Nephron (organoid): ENCODE data around the gene GABRR2.

ENCODE experiments used
- H3K27ac Mint-ChIP-seq, 3 experiments: 2 replicates each; pipeline ENCODE4 v1.8.0; 2020; ENCODE audit warnings: mixed read lengths in 3 of 3, mild to moderate bottlenecking in 2 of 3, moderate library complexity in 1 of 3
- H3K27me3 Mint-ChIP-seq: 2 replicates; pipeline ENCODE4 v1.8.0; 2021; ENCODE audit warnings: low read depth, mild to moderate bottlenecking, moderate library complexity, mixed read lengths
- H3K36me3 Mint-ChIP-seq: 2 replicates; pipeline ENCODE4 v1.8.0; 2020; ENCODE audit warnings: low read depth, mixed read lengths
- H3K4me1 Mint-ChIP-seq: 2 replicates; pipeline ENCODE4 v1.8.0; 2020; ENCODE audit warnings: mixed read lengths
- H3K4me3 Mint-ChIP-seq, 3 experiments: 2 replicates each; pipeline ENCODE4 v1.8.0; 2020; ENCODE audit warnings: mild to moderate bottlenecking in 3 of 3, mixed read lengths in 3 of 3, moderate library complexity in 2 of 3
- H3K9me3 Mint-ChIP-seq: 2 replicates; pipeline ENCODE4 v1.8.0; 2020; ENCODE audit warnings: mixed read lengths
- CTCF ChIP-seq, 3 experiments: fragments of 200-600 bp; sonication (generic); IDR thresholded peaks; one replicate each; pipeline ENCODE4 v1.5.0; 2021; ENCODE audit warnings: antibody characterized with exemption in 3 of 3; ENCODE audit not compliant: unreplicated experiment in 3 of 3

Gene GABRR2

DNA sequence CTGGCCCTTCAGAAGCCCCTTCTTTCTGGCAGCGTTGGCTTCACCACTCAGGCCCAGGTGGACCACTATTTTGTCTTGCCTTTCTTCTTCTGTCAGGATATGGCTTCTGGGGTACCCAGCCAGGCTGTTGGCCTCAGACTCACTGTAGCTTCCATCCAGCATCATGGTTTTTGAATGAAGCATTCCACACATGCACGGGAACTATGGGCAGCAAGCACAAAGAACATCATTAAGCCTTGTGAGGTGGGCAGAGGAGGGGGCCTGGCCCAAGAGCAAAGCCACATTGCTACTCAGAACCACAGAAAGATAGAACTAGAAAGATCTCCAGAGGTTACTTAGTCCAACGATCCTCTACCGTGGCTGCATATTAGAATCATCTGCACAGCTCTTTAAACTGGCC, 57.3 kb downstream of the GABRR2 start:
- no peaks in the 10 kb centered on the region for H3K9me3 Mint-ChIP-seq
- no peak overlapping the region for H3K4me3 Mint-ChIP-seq
- no peaks in the 10 kb centered on the region for H3K27me3 Mint-ChIP-seq
- peaks cover 30% of the 10 kb centered on the region for H3K4me1 Mint-ChIP-seq
- H3K36me3 Mint-ChIP-seq, result no peaks in the 10 kb centered on the region
- H3K27ac Mint-ChIP-seq, result no peak overlapping the region
- TF ChIP-seq CTCF (IDR thresholded peaks at IDR 0.05; ENCODE audit: unreplicated experiment in 3 of 3), result no peak

DNA sequence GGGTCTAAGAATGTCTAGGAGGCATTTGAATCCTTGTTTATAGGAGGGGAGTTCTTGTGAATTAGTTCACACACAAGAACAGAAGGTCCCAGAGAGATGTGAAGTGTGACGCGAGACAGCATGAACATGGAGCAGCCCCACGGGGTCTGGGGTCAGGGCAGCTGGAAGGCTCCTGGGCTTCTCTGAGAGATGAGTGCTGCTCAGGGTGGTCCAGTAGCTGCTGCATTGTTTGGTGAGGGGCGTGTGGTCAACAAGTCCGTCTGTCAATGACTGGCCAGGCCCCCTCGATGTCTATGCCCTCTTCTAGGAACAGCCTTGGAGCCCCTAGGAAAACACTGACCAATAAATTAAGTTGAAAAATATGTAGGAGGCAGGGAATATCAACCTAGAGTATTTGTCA, 57.8 kb downstream of the GABRR2 start:
- H3K36me3 Mint-ChIP-seq, result no peaks in the 10 kb centered on the region
- no peak overlapping the region for H3K4me3 Mint-ChIP-seq
- H3K9me3 Mint-ChIP-seq, result no peaks in the 10 kb centered on the region
- H3K27ac Mint-ChIP-seq, result no peak overlapping the region
- no peaks in the 10 kb centered on the region for H3K27me3 Mint-ChIP-seq
- TF ChIP-seq CTCF (IDR thresholded peaks at IDR 0.05; ENCODE audit: unreplicated experiment in 3 of 3), result no peak
- H3K4me1 Mint-ChIP-seq, result peaks cover 31% of the 10 kb centered on the region

DNA sequence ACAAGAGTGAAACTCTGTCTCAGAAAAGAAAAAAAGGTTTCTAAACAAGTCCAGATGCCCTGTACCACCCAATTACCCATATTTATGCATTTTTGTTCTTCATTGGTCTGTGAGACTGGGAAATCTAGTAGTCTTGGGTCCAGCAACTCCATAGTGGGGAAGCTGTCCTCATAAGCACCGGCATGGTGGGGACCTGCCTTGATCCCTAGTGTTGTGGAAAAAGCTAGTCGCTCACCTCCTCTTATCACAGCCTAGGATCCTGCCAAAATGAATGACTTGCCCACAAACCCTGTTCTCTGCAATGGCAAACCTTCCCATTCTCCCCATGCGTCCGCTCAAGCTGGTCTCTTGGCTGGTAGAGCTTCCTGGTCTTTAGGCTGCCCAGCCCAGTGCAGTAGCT, 59.7 kb downstream of the GABRR2 start:
- no peaks in the 10 kb centered on the region for H3K9me3 Mint-ChIP-seq
- H3K4me1 Mint-ChIP-seq, result peaks cover 27% of the 10 kb centered on the region

DNA sequence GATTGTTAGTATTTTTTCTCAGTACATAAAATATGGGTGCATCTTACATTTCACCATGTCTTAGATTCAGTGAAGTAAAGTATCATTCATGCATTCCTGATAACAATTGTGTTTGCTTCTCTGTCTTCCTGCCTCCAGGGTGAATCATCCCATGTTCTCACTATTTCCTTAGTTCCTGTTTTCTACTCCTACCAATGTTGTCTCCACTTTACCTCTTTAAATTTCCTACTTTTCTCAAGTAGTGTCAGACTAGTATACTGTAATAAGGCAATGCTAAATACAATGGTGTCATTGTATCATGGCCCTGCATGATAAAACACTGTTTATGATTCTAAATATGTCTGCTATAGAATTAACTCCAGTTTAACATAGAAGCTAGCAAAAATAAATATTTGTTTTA, 60.5 kb downstream of the GABRR2 start:
- no peaks in the 10 kb centered on the region for H3K9me3 Mint-ChIP-seq
- H3K4me1 Mint-ChIP-seq, result peaks cover 27% of the 10 kb centered on the region
- TF ChIP-seq CTCF (IDR thresholded peaks at IDR 0.05; ENCODE audit: unreplicated experiment in 3 of 3), result no peak
- no peak overlapping the region for H3K27ac Mint-ChIP-seq
- H3K4me3 Mint-ChIP-seq, result no peak overlapping the region
- H3K27me3 Mint-ChIP-seq, result no peaks in the 10 kb centered on the region
- no peaks in the 10 kb centered on the region for H3K36me3 Mint-ChIP-seq

More for the DNA sequence above, 59.7 kb downstream of the GABRR2 start:
- Mint-ChIP-seq H3K27ac (no peak overlapping the region), H3K4me3 (no peak overlapping the region), H3K36me3 (no peaks in the 10 kb centered on the region), H3K27me3 (no peaks in the 10 kb centered on the region)
- no peak for TF ChIP-seq CTCF (IDR thresholded peaks at IDR 0.05; ENCODE audit: unreplicated experiment in 3 of 3)

GRCh38 chr6:89252907-89253306, 62.2 kb downstream of the GABRR2 start:
- no peak for TF ChIP-seq CTCF (IDR thresholded peaks at IDR 0.05; ENCODE audit: unreplicated experiment in 3 of 3)
- Mint-ChIP-seq H3K9me3 (no peaks in the 10 kb centered on the region), H3K4me1 (peaks cover 30% of the 10 kb centered on the region), H3K27ac (no peak overlapping the region), H3K27me3 (peaks cover 4% of the 10 kb centered on the region), H3K36me3 (no peaks in the 10 kb centered on the region), H3K4me3 (no peak overlapping the region)

DNA sequence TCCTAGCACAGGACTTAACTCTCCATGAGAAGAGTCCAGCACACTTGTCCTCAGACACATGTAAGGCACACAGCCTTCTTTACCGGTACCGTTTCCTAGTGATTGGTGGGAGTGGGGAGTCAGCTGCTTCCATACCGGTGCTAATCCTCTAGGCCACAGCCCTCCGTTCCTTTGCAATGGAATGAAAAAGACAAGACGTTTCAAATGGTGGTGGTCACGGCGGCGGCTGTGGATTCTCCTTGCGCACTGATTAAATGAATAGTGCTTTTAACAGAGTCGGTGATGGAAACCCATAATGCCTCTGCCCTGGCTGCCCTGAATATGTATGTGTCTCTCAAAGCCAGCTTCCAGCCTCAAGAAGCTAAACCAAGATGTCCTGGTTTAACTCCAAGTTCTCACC, 63.1 kb downstream of the GABRR2 start:
- Mint-ChIP-seq H3K36me3 (no peaks in the 10 kb centered on the region), H3K4me1 (peaks cover 30% of the 10 kb centered on the region), H3K27ac (no peak overlapping the region), H3K27me3 (peaks cover 4% of the 10 kb centered on the region), H3K9me3 (no peaks in the 10 kb centered on the region), H3K4me3 (no peak overlapping the region)
- no peak for TF ChIP-seq CTCF (IDR thresholded peaks at IDR 0.05; ENCODE audit: unreplicated experiment in 3 of 3)
